HEK293 (cell line): ENCODE measurements around the gene ITGB5.

Experiments
- CTCF ChIA-PET: fragments of 350-600 bp; formaldehyde crosslinking; extraction: SDS; loops from one replicate; lab custom pipeline; 2021; ENCODE audit warnings: antibody characterized with exemption; lab: Yijun Ruan, JAX
- POLR2A ChIA-PET: fragments of 300-600 bp; formaldehyde crosslinking; extraction: SDS; loops from one replicate; lab custom pipeline; 2020; ENCODE audit warnings: antibody characterized with exemption, inconsistent platforms; lab: Yijun Ruan, JAX
- H3K27ac ChIP-seq: fragments of 200-500 bp; sonication (Bioruptor generic); 2 replicates; pipeline ENCODE4 v1.5.1; 2014; ENCODE audit warnings: low read depth, low read length, control low read depth, inconsistent platforms; ENCODE audit errors: extremely low read depth
- H3K36me3 ChIP-seq, 2 experiments: fragments of 200-500 bp in 1 of 2; sonication (Bioruptor generic) in 1 of 2; 1 replicate in 1 of 2; 2 replicates in 1 of 2; pipeline ENCODE4 v1.5.1; 2014 to 2017; ENCODE audit warnings: inconsistent platforms in 2 of 2, low read length in 2 of 2; ENCODE audit not compliant: control insufficient read depth in 2 of 2, insufficient read depth in 1 of 2
- H3K4me1 ChIP-seq: fragments of 200-500 bp; sonication (Bioruptor generic); 2 replicates; pipeline ENCODE4 v1.5.1; 2014; ENCODE audit warnings: mild to moderate bottlenecking, low read length, inconsistent platforms; ENCODE audit not compliant: control insufficient read depth, insufficient read depth
- H3K4me3 ChIP-seq: 2 replicates; pipeline ENCODE4 v1.5.1; 2011; ENCODE audit warnings: low read depth, mild to moderate bottlenecking, control low read depth, low read length, moderate library complexity
- H3K9me3 ChIP-seq: fragments of 200-500 bp; sonication (Bioruptor generic); 2 replicates; pipeline ENCODE4 v1.5.1; 2014; ENCODE audit warnings: low read depth, low read length, inconsistent platforms; ENCODE audit not compliant: control insufficient read depth, insufficient read depth
- BCL11B ChIP-seq: fragments of 450-650 bp; formaldehyde crosslinking; IDR thresholded peaks from 2 replicates; pipeline ENCODE4 v1.5.1; 2016; ENCODE audit warnings: low read depth, missing biosample characterization, missing genetic modification characterization
- GLIS1 ChIP-seq: fragments of 450-650 bp; formaldehyde crosslinking; IDR thresholded peaks from 2 replicates; pipeline ENCODE4 v1.5.1; 2016; ENCODE audit warnings: missing biosample characterization, missing genetic modification characterization
- KLF1 ChIP-seq: fragments of 450-650 bp; formaldehyde crosslinking; IDR thresholded peaks from 2 replicates; pipeline ENCODE4 v1.5.1; 2016; ENCODE audit warnings: missing biosample characterization, missing genetic modification characterization
- YY2 ChIP-seq: fragments of 450-650 bp; formaldehyde crosslinking; IDR thresholded peaks from 2 replicates; pipeline ENCODE4 v1.5.1; 2016; ENCODE audit warnings: missing biosample characterization, missing genetic modification characterization
- ZFP69B ChIP-seq: fragments of 450-650 bp; formaldehyde crosslinking; IDR thresholded peaks from 2 replicates; pipeline ENCODE4 v1.5.1; 2016; ENCODE audit warnings: missing biosample characterization, missing genetic modification characterization
- ZIC2 ChIP-seq: fragments of 450-650 bp; formaldehyde crosslinking; IDR thresholded peaks from 2 replicates; pipeline ENCODE4 v1.5.1; 2016; ENCODE audit warnings: missing biosample characterization, missing genetic modification characterization
- ZNF2 ChIP-seq: fragments of 450-650 bp; formaldehyde crosslinking; IDR thresholded peaks from 2 replicates; pipeline ENCODE4 v1.5.1; 2016; ENCODE audit warnings: missing biosample characterization, missing genetic modification characterization
- ZNF266 ChIP-seq: fragments of 450-650 bp; formaldehyde crosslinking; IDR thresholded peaks from 2 replicates; pipeline ENCODE4 v1.5.1; 2016; ENCODE audit warnings: missing biosample characterization, missing genetic modification characterization, low read depth
- ZNF324 ChIP-seq: fragments of 450-650 bp; formaldehyde crosslinking; IDR thresholded peaks from 2 replicates; pipeline ENCODE4 v1.5.1; 2016; ENCODE audit warnings: missing biosample characterization, missing genetic modification characterization
- ZNF37A ChIP-seq: fragments of 450-650 bp; IDR thresholded peaks from 2 replicates; pipeline ENCODE4 v1.5.1; 2018; ENCODE audit warnings: missing biosample characterization, missing genetic modification characterization
- ZNF391 ChIP-seq: fragments of 450-650 bp; formaldehyde crosslinking; IDR thresholded peaks from 2 replicates; pipeline ENCODE4 v1.5.1; 2016; ENCODE audit warnings: low read depth, missing biosample characterization, missing genetic modification characterization, borderline replicate concordance
- ZNF473 ChIP-seq: fragments of 450-650 bp; formaldehyde crosslinking; IDR thresholded peaks from 2 replicates; pipeline ENCODE4 v1.5.1; 2017; ENCODE audit warnings: missing biosample characterization, missing genetic modification characterization
- ZNF548 ChIP-seq: fragments of 450-650 bp; formaldehyde crosslinking; IDR thresholded peaks from 2 replicates; pipeline ENCODE4 v1.5.1; 2016; ENCODE audit warnings: missing biosample characterization, missing genetic modification characterization
- ZNF561 ChIP-seq: fragments of 450-650 bp; IDR thresholded peaks from 2 replicates; pipeline ENCODE4 v1.5.1; 2018; ENCODE audit warnings: missing biosample characterization, missing genetic modification characterization, borderline replicate concordance
- ZNF629 ChIP-seq: fragments of 450-650 bp; formaldehyde crosslinking; IDR thresholded peaks from 2 replicates; pipeline ENCODE4 v1.5.1; 2017; ENCODE audit warnings: missing biosample characterization, missing genetic modification characterization
- ZNF670 ChIP-seq: fragments of 450-650 bp; formaldehyde crosslinking; IDR thresholded peaks from 2 replicates; pipeline ENCODE4 v1.5.1; 2016; ENCODE audit warnings: missing biosample characterization, missing genetic modification characterization, low read depth
- ZNF677 ChIP-seq: fragments of 450-650 bp; IDR thresholded peaks from 2 replicates; pipeline ENCODE4 v1.5.0; 2018; ENCODE audit warnings: missing biosample characterization, mild to moderate bottlenecking, missing genetic modification characterization, moderate library complexity
- ZXDB ChIP-seq: fragments of 450-650 bp; formaldehyde crosslinking; IDR thresholded peaks from 2 replicates; pipeline ENCODE4 v1.5.1; 2016; ENCODE audit warnings: missing biosample characterization, missing genetic modification characterization
- TF ChIP-seq, protein P1 (sequence below): fragments of 450-650 bp; formaldehyde crosslinking; IDR thresholded peaks from 2 replicates; pipeline ENCODE4 v1.5.1; 2016; ENCODE audit warnings: missing biosample characterization, missing genetic modification characterization
- TF ChIP-seq, protein P2 (sequence below): fragments of 450-650 bp; formaldehyde crosslinking; IDR thresholded peaks from 2 replicates; pipeline ENCODE4 v1.5.1; 2016; ENCODE audit warnings: missing biosample characterization, missing genetic modification characterization
- TF ChIP-seq, protein P3 (sequence below): fragments of 450-650 bp; formaldehyde crosslinking; IDR thresholded peaks from 2 replicates; pipeline ENCODE4 v1.5.1; 2016; ENCODE audit warnings: missing biosample characterization, missing genetic modification characterization

The ITGB5 gene

DNA sequence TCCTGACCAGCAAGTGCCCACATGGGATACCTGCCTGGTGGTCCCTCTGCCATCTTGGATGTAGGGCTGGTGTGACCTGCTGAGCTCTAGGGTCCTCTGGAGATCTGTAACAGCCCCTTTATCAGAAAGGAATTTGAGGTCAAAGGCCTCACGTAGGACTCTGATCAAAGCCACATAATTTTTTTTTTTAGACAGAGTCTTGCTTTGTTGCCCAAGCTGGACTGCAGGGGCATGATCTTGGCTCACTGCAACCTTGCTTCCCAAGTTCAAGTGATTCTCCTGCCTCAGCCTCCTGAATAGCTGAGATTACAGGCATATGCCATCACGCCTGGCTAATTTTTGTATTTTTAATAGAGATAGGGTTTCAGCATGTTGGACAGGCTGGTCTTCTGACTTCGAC lies 9.5 kb downstream of the ITGB5 start (continued):
- TF ChIP-seq ZNF561 (tag by site-specific recombination) (no peak), ZNF391 (no peak), ZNF629 (tag by site-specific recombination) (no peak), BCL11B (tag by site-specific recombination) (no peak)
- TF ChIP-seq, protein P1, sequence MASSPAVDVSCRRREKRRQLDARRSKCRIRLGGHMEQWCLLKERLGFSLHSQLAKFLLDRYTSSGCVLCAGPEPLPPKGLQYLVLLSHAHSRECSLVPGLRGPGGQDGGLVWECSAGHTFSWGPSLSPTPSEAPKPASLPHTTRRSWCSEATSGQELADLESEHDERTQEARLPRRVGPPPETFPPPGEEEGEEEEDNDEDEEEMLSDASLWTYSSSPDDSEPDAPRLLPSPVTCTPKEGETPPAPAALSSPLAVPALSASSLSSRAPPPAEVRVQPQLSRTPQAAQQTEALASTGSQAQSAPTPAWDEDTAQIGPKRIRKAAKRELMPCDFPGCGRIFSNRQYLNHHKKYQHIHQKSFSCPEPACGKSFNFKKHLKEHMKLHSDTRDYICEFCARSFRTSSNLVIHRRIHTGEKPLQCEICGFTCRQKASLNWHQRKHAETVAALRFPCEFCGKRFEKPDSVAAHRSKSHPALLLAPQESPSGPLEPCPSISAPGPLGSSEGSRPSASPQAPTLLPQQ (tag by site-specific recombination): no peak
- TF ChIP-seq, protein P2, sequence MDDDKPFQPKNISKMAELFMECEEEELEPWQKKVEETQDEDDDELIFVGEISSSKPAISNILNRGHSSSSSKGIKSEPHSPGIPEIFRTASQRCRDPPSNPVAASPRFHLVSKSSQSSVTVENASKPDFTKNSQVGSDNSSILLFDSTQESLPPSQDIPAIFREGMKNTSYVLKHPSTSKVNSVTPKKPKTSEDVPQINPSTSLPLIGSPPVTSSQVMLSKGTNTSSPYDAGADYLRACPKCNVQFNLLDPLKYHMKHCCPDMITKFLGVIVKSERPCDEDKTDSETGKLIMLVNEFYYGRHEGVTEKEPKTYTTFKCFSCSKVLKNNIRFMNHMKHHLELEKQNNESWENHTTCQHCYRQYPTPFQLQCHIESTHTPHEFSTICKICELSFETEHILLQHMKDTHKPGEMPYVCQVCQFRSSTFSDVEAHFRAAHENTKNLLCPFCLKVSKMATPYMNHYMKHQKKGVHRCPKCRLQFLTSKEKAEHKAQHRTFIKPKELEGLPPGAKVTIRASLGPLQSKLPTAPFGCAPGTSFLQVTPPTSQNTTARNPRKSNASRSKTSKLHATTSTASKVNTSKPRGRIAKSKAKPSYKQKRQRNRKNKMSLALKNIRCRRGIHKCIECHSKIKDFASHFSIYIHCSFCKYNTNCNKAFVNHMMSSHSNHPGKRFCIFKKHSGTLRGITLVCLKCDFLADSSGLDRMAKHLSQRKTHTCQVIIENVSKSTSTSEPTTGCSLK (tag by site-specific recombination): no peak

DNA sequence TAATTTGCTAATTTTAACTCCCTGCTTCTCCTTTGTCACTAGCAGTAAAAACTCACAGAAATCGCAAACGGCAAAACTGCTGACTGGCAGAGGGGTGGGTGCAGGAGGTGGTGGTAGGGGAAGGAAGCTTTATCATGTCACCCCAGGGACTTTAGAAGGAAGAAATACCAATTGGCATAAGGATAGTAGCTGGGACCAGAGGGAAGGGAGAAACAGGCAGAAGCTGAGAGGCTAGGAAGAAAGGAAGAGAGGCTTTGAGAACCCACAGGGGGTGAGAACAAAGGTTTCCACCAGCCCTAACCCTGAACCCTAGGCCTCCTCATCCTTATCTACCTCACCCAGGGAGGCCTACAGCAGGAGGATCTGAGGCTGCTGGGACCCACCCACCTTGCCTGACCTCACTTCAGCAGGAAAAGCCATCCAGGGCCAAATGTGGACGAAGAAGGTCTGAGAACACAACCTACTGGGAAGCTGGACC lies 10.7 kb downstream of the ITGB5 start:
- Histone ChIP-seq H3K4me1 (no peaks in the 10 kb centered on the region), H3K27ac (no peak overlapping the region), H3K36me3 (no peaks in the 10 kb centered on the region; a peak in 1 of 3 replicates), H3K9me3 (no peaks in the 10 kb centered on the region), H3K4me3 (no peak overlapping the region)
- CTCF ChIA-PET: interaction anchor here (0.6 to 0.7 kb wide), 2 partner anchors 14 to 316 kb away, joined by 3 read pairs; no protein-coding TSS in a partner anchor
- TF ChIP-seq, protein P1 (tag by site-specific recombination): peak; percentile 50; the same call in 1 of the 2 replicates
- no peak for TF ChIP-seq ZXDB (tag by site-specific recombination)
- TF ChIP-seq ZIC2 (tag by site-specific recombination): peak; percentile 85
- TF ChIP-seq ZFP69B (tag by site-specific recombination): peak; percentile 45; the same call in 1 of the 2 replicates
- TF ChIP-seq ZNF324 (tag by site-specific recombination): no peak
- no peak for TF ChIP-seq ZNF37A (tag by site-specific recombination)
- TF ChIP-seq ZNF677 (tag by site-specific recombination): no peak
- peak; percentile 85 for TF ChIP-seq GLIS1 (tag by site-specific recombination)
- POLR2A ChIA-PET: no interaction called here

DNA sequence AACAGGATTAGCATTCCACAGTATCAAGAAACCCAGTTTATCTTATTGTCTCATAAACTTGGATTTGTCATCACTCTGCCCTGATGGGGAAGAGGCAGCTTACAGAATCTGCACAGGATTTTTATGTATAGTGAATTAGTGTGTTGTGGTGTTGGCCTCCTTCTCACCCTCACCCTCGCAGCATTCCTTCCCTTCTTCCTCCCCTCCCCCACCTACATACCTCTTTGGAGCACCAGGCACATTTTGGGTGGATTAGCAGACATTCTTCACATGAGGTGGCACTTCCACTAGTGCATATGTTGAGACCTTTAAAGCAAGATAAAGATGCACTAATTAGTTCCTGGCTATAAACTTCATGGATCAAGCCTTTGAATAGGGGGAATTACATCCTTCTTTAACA lies 13.9 kb downstream of the ITGB5 start:
- Histone ChIP-seq H3K36me3 (peaks cover 0 to under 1% of the 10 kb centered on the region in 2 experiments; a peak in 2 of 3 replicates), H3K4me3 (no peak overlapping the region), H3K4me1 (no peaks in the 10 kb centered on the region), H3K27ac (no peak overlapping the region), H3K9me3 (no peaks in the 10 kb centered on the region)
- ChIA-PET POLR2A (no interaction called here), CTCF (no interaction called here)
- TF ChIP-seq YY2 (tag by site-specific recombination): no peak
- TF ChIP-seq ZNF670 (tag by site-specific recombination): no peak
- no peak for TF ChIP-seq ZNF266
- TF ChIP-seq KLF1 (tag by site-specific recombination): no peak
- TF ChIP-seq, protein P3, sequence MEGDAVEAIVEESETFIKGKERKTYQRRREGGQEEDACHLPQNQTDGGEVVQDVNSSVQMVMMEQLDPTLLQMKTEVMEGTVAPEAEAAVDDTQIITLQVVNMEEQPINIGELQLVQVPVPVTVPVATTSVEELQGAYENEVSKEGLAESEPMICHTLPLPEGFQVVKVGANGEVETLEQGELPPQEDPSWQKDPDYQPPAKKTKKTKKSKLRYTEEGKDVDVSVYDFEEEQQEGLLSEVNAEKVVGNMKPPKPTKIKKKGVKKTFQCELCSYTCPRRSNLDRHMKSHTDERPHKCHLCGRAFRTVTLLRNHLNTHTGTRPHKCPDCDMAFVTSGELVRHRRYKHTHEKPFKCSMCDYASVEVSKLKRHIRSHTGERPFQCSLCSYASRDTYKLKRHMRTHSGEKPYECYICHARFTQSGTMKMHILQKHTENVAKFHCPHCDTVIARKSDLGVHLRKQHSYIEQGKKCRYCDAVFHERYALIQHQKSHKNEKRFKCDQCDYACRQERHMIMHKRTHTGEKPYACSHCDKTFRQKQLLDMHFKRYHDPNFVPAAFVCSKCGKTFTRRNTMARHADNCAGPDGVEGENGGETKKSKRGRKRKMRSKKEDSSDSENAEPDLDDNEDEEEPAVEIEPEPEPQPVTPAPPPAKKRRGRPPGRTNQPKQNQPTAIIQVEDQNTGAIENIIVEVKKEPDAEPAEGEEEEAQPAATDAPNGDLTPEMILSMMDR (tag by site-specific recombination): no peak
- TF ChIP-seq ZNF2 (tag by site-specific recombination): no peak
- no peak for TF ChIP-seq ZNF473 (tag by site-specific recombination)
- no peak for TF ChIP-seq ZNF548
